ENCODE measurements around the gene LUC7L3. TPM values are rescaled to one million over a fixed set of nuclear protein-coding genes. Genes with fewer than 3 reads are reported as not detected.
"Not testable (repeated sequence)": the region's sequence is repeated elsewhere in the genome, so short reads cannot be mapped to it uniquely, and the experiment has no call there.

LUC7L3 gene
- total RNA-seq, 1 donor from 2014 or later, result 222 TPM

GRCh38 chr17:50802609-50803571, 83.5 kb downstream of the LUC7L3 start:
- Mint-ChIP-seq H3K9me3 (ENCODE audit: unreplicated experiment) (peaks cover 3% of the 10 kb centered on the region), H3K4me1 (ENCODE audit: low read depth, unreplicated experiment) (peaks cover 7% of the 10 kb centered on the region), H3K4me3 (ENCODE audit: unreplicated experiment) (no peak overlapping the region), H3K36me3 (ENCODE audit: unreplicated experiment) (no peaks in the 10 kb centered on the region), H3K27ac (ENCODE audit: unreplicated experiment) (no peak overlapping the region), H3K27me3 (ENCODE audit: unreplicated experiment) (peaks cover 8% of the 10 kb centered on the region)
- DNase-seq, result no peak
- TF ChIP-seq CTCF (IDR thresholded peaks at IDR 0.05; ENCODE audit: partially characterized antibody, unreplicated experiment), result no peak

DNA sequence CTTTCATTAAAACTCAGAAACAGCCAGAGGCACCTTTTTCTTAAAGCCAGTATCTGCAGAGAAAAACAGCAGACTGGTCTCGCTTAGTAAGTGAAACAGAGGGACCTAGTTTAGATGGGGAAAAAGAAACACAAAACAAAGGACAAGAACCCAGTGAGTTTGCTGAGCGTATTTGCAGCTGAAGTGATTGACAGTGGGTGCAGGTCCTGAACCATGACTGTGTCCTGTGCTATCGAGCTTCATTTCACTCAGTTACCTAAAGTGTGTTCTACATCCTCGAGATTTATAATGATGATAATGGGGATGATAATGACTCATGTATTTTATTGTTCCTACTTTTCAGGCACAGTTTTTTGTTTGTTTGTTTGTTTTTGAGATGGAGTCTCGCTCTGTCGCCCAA, 84.3 kb downstream of the LUC7L3 start:
- Mint-ChIP-seq H3K27me3 (ENCODE audit: unreplicated experiment) (peaks cover 8% of the 10 kb centered on the region), H3K9me3 (ENCODE audit: unreplicated experiment) (peaks cover 3% of the 10 kb centered on the region), H3K4me1 (ENCODE audit: low read depth, unreplicated experiment) (peaks cover 7% of the 10 kb centered on the region), H3K27ac (ENCODE audit: unreplicated experiment) (no peak overlapping the region), H3K4me3 (ENCODE audit: unreplicated experiment) (no peak overlapping the region), H3K36me3 (ENCODE audit: unreplicated experiment) (no peaks in the 10 kb centered on the region)
- no peak for DNase-seq
- no peak for TF ChIP-seq CTCF (IDR thresholded peaks at IDR 0.05; ENCODE audit: partially characterized antibody, unreplicated experiment)

- not testable (repeated sequence) for H3K9me3 Mint-ChIP-seq (ENCODE audit: unreplicated experiment); H3K36me3 Mint-ChIP-seq (ENCODE audit: unreplicated experiment); H3K27ac Mint-ChIP-seq (ENCODE audit: unreplicated experiment); H3K4me1 Mint-ChIP-seq (ENCODE audit: low read depth, unreplicated experiment); H3K27me3 Mint-ChIP-seq (ENCODE audit: unreplicated experiment); DNase-seq; H3K4me3 Mint-ChIP-seq (ENCODE audit: unreplicated experiment)
Measured at GRCh38 chr17:50804749-50805475, 85.5 kb downstream of the LUC7L3 start.

DNA sequence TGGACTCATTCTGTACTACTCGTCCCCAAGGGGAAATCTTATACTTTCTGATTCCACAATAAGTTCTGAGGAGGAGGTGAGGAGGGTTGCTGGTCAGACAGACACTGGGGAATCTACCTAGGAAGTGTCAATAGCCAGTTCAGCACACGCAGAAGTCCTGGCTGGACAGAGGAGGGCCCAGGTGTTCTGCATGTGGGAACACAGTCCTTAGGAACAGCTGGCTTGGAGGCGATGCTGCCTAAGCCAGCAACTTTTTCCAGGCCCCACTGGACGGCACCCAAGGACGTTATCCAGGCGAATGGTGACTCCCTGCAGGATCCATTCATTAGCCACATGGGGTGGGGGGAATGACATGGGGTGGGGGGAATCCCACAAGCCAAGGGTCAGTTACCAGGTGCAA, 86.1 kb downstream of the LUC7L3 start:
- DNase-seq, result no peak
- no peak overlapping the region for H3K4me3 Mint-ChIP-seq (ENCODE audit: unreplicated experiment)
- H3K36me3 Mint-ChIP-seq (ENCODE audit: unreplicated experiment), result no peaks in the 10 kb centered on the region
- TF ChIP-seq CTCF (IDR thresholded peaks at IDR 0.05; ENCODE audit: partially characterized antibody, unreplicated experiment), result no peak
- peaks cover 4% of the 10 kb centered on the region for H3K4me1 Mint-ChIP-seq (ENCODE audit: low read depth, unreplicated experiment)
- H3K27ac Mint-ChIP-seq (ENCODE audit: unreplicated experiment), result no peak overlapping the region
- peaks cover 1% of the 10 kb centered on the region for H3K9me3 Mint-ChIP-seq (ENCODE audit: unreplicated experiment)
- peaks cover 7% of the 10 kb centered on the region for H3K27me3 Mint-ChIP-seq (ENCODE audit: unreplicated experiment)

Small RNA genes within 50 kb of the gene (microRNA-seq; reads per million reads assigned to microRNA genes)
- not detected for gene MIR8059 (ENCODE audit: unreplicated experiment)

Other genes starting within 250 kb of the LUC7L3 start
- 22.0 TPM for gene RSAD1, start 240.7 kb upstream of the LUC7L3 start, total RNA-seq (ENCODE audit: unreplicated experiment)
- gene MYCBPAP, start 211.2 kb upstream of the LUC7L3 start, total RNA-seq (ENCODE audit: unreplicated experiment), result 2.5 TPM
- gene EPN3, start 186.9 kb upstream of the LUC7L3 start, total RNA-seq (ENCODE audit: unreplicated experiment), result 0.12 TPM
- 14.0 TPM for gene SPATA20, start 172.4 kb upstream of the LUC7L3 start, total RNA-seq (ENCODE audit: unreplicated experiment)
- 2.2 TPM for gene CACNA1G, start 158.9 kb upstream of the LUC7L3 start, total RNA-seq (ENCODE audit: unreplicated experiment)
- not detected for gene ABCC3, start 84.7 kb upstream of the LUC7L3 start, total RNA-seq (ENCODE audit: unreplicated experiment)
- 40.8 TPM for gene ANKRD40, start 11.7 kb upstream of the LUC7L3 start, total RNA-seq (ENCODE audit: unreplicated experiment)
- gene ANKRD40CL, start 47.9 kb downstream of the LUC7L3 start, total RNA-seq (ENCODE audit: unreplicated experiment), result not detected
- 3.5 TPM for gene WFIKKN2, start 116.0 kb downstream of the LUC7L3 start, total RNA-seq (ENCODE audit: unreplicated experiment)
- gene TOB1, start 146.8 kb downstream of the LUC7L3 start, total RNA-seq (ENCODE audit: unreplicated experiment), result 78.7 TPM